Erythroblast (primary cell): Measurements from ENCODE around the gene ATMIN.

Experiments
- GATA1 ChIP-seq: IDR thresholded peaks from 2 replicates; pipeline ENCODE4 v1.6.1; 2011; ENCODE audit warnings: low read depth, mild to moderate bottlenecking, control low read depth, low read length, moderate library complexity
- POLR2A ChIP-seq: IDR thresholded peaks from 2 replicates; pipeline ENCODE4 v1.6.1; 2011; ENCODE audit warnings: mild to moderate bottlenecking, low read length

- no peak for TF ChIP-seq POLR2A
- no peak for TF ChIP-seq GATA1
Measured at GRCh38 chr16:80993307-80993706, 42.3 kb upstream of the ATMIN start.
